Vagina (tissue), 2 donors: ENCODE data around the gene MTHFSD.

Source experiments
- POLR2A ChIP-seq, 2 donors: fragments of 450-650 bp; IDR thresholded peaks; one replicate each; pipeline ENCODE4 v1.6.1; 2017; ENCODE audit warnings: antibody characterized with exemption in 2 of 2, mild to moderate bottlenecking in 2 of 2, moderate library complexity in 2 of 2
- POLR2AphosphoS5 ChIP-seq, 2 donors: sonication (generic); formaldehyde crosslinking; IDR thresholded peaks; one replicate each; pipeline ENCODE4 v1.9.0; 2017; ENCODE audit warnings: antibody characterized with exemption in 2 of 2, mild to moderate bottlenecking in 2 of 2, low read depth in 1 of 2; ENCODE audit not compliant: insufficient read depth in 1 of 2
- TF ChIP-seq, protein P1 (sequence below), 3 experiments: fragments of 450-650 bp in 2 of 3; fragments of 200-600 bp in 1 of 3; sonication (generic) in 1 of 3; IDR thresholded peaks; one replicate each; pipeline ENCODE4 v1.5.1; 2017 to 2019; ENCODE audit warnings: antibody characterized with exemption in 3 of 3, mild to moderate bottlenecking in 2 of 3, moderate library complexity in 2 of 3

DNA sequence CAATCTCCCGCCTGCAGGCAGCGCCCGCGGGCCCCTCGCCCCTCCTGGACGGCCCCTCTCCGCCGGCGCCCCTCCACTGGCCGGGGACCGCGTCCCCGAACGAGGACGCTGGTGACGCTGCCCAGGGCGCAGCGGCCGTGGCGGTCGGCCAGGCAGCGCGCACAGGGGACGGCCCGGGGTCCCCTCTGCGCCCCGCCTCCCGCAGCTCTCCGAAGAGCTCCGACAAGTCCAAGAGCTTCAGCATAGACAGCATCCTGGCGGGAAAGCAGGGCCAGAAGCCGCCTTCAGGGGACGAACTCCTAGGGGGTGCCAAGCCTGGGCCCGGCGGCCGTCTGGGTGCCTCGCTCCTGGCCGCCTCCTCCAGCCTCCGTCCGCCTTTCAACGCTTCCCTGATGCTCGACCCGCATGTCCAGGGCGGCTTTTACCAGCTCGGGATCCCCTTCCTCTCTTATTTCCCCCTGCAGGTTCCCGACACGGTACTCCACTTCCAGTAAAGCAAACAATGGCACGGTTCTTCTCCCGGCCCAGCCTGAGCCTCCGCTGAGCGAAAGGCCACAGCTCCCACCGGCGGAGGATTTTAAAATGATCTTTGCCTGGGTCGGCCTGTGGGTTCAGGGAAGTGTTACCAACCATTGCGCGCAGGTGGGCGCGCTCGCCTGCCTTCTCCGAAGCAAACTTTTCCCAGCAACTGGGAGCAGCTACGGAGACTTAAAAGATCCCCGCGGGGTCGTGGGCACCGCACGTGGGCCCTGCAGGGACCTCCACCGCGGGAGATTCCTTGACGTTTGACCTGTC lies 24.4 kb upstream of the MTHFSD start:
- TF ChIP-seq POLR2A (IDR thresholded peaks at IDR 0.05) (no peak), POLR2AphosphoS5 (IDR thresholded peaks at IDR 0.05; ENCODE audit: insufficient read depth in 1 of 2, low read depth in 1 of 2) (no peak)
- TF ChIP-seq, protein P1, sequence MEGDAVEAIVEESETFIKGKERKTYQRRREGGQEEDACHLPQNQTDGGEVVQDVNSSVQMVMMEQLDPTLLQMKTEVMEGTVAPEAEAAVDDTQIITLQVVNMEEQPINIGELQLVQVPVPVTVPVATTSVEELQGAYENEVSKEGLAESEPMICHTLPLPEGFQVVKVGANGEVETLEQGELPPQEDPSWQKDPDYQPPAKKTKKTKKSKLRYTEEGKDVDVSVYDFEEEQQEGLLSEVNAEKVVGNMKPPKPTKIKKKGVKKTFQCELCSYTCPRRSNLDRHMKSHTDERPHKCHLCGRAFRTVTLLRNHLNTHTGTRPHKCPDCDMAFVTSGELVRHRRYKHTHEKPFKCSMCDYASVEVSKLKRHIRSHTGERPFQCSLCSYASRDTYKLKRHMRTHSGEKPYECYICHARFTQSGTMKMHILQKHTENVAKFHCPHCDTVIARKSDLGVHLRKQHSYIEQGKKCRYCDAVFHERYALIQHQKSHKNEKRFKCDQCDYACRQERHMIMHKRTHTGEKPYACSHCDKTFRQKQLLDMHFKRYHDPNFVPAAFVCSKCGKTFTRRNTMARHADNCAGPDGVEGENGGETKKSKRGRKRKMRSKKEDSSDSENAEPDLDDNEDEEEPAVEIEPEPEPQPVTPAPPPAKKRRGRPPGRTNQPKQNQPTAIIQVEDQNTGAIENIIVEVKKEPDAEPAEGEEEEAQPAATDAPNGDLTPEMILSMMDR (IDR thresholded peaks at IDR 0.05), result no peak
